ENCODE results near the gene HHLA2.

The HHLA2 gene

DNA sequence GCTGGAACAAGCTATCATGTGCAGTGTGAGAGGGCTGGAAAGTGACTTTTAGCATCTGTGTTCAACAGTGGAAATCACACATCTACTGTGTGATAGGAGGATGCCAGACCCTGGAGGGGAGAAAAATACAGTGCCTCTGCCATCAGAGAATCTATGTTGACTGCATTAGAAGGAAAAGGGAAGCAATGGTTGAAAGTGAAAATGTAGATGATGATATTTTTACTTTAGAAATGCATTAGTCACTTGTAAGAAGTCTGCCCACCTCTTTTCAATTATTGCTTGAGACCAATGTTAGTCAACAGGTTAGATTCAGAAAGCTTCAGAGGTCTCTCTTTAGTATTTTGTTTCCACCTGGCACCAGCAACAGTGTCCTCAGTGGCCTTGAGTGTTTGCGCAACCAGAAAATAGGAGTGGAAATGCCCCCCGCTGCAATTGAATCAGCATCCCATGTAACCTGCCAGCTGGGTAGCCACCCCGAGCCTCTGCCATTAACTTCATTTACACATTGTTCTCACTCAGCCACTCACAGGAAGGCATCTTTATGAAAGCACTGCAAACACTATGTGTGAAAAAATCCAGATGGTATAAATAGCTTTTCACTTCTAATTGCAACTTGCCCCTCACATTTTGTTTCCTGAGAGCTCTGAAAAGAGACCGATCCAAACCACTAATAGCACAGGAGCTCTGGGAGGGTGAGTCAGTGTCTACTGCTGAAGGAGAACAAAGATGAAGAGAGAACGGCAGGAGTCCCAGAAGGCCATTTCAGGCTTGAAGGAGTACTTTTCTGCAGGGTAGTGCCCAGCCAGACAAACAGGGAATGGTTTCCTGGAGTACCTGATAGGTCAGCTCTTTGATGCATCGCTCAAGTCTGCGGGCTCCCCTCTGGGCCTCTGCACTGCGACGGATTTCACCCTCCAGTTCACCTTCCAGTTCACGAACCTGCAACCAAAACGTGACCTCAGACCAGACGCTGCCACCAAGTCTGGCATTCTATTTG, 92.1 kb downstream of the HHLA2 start:
- no peak for DNase-seq (ENCODE audit: low read depth, low spot score)
- no peak overlapping the region for H3K4me3 ChIP-seq
- no peak for TF ChIP-seq POLR2AphosphoS5 (IDR thresholded peaks at IDR 0.05; ENCODE audit: borderline replicate concordance, low read depth, low read length)
- TF ChIP-seq FOXP2 (optimal IDR thresholded peaks at IDR 0.05; ENCODE audit: control extremely low read depth, extremely low read length, insufficient read depth): no peak
- no peak for TF ChIP-seq EZH2 (IDR thresholded peaks at IDR 0.05)
- H3K27ac ChIP-seq: no peak overlapping the region
- no peak overlapping the region for H3K9ac ChIP-seq (ENCODE audit: insufficient read length)
- H3K36me3 ChIP-seq (ENCODE audit: insufficient read depth, low read length): no peaks in the 10 kb centered on the region
- H3K9me3 ChIP-seq (ENCODE audit: low read depth, low read length): no peaks in the 10 kb centered on the region

DNA sequence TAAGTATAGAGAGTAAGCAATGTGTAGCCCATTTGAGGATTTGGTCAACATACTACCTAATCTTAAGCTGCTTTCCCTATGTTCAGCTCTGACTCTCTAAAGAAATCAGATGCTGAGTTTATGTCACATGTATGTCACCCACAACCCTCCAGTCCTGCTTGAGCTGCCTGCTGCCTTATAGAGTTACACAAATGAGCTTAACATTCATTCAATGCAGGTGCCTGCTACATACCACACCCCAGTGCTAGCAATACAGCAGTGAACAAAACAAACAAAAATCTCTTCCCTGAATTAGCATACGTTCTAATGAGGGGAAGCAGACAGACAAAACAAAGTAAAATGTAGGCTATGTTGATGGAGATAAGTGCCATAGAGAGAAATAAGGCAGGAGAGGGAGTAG, 93.0 kb downstream of the HHLA2 start:
- no peaks in the 10 kb centered on the region for H3K36me3 ChIP-seq (ENCODE audit: insufficient read depth, low read length)
- no peaks in the 10 kb centered on the region for H3K9me3 ChIP-seq (ENCODE audit: low read depth, low read length)
- H3K4me3 ChIP-seq: no peak overlapping the region
- no peak overlapping the region for H3K9ac ChIP-seq (ENCODE audit: insufficient read length)
- TF ChIP-seq POLR2AphosphoS5 (IDR thresholded peaks at IDR 0.05; ENCODE audit: borderline replicate concordance, low read depth, low read length) (no peak), EZH2 (IDR thresholded peaks at IDR 0.05) (no peak)
- H3K27ac ChIP-seq: no peak overlapping the region
- DNase-seq (ENCODE audit: low read depth, low spot score): no peak

DNA sequence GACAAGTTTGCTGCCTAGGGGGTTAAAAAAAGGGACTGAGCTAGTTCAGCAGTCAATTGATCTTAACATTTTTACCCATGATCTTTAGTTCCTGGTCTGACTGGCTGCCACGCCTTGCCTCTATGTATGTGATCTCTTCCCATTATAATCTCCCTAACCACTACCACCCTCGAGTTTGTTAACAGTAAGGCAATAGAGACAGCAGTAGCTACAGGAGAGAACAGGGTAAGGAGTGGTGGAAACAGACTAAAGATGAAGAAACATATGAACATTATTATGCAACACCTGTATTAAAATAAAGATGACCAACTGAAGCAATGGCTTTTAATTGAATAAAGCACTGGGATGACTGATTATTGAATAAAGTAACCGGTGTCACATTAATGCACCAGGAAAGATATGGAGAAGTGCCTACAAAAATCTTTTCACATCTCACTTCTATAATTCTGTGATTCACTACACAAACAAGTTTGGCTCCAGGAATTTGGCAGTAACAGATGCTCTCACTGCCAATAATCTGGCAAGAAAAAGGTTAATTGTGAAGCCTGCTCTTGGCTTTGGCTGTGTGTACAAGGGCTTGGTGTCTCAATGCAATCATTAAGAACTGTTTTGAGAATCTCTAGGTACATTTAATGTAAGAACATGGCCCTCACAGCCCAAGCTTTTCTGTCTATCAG, 95.7 kb downstream of the HHLA2 start:
- Histone ChIP-seq H3K4me3 (no peak overlapping the region), H3K27ac (no peak overlapping the region), H3K9me3 (ENCODE audit: low read depth, low read length) (no peaks in the 10 kb centered on the region), H3K36me3 (ENCODE audit: insufficient read depth, low read length) (no peaks in the 10 kb centered on the region), H3K9ac (ENCODE audit: insufficient read length) (no peak overlapping the region)
- TF ChIP-seq FOXP2 (optimal IDR thresholded peaks at IDR 0.05; ENCODE audit: control extremely low read depth, extremely low read length, insufficient read depth) (no peak), POLR2AphosphoS5 (IDR thresholded peaks at IDR 0.05; ENCODE audit: borderline replicate concordance, low read depth, low read length) (no peak), EZH2 (IDR thresholded peaks at IDR 0.05) (no peak)
- DNase-seq (ENCODE audit: low read depth, low spot score): no peak

DNA sequence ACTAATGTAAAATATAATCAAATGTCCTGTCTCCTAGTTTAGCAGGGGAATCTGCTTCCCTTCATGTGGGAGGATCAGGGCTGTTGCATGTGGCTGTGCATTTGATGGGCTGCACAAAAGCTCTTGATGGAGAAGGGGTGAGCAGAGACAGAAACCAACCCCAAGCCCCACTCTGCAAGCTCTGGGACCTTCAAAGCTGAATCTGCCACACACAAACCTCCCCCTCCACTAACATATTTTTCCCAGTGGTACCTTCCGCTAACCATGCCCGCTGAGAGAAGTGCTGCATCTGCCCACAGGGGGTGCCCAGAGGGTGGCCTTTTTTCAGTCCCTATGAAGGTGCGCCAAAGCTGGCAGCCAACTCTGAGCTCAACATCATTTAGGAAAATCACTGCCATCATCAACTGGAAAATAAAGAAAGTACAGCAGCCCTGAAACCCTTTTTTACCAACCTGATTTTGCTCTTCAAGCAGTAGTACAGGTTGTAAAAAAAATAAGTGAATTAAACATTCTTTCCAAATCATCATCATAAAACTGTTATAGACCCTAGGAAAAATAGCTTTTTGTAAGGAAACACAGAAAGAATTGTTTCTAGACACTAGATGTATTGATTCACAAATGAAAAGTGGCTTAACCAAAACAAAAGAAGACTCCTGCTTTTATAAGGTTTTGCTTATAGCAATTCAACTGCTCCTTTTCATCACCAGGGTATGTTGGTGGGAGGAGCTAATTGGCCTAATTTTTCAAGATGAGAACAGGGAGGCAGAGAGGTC, 97.0 kb downstream of the HHLA2 start:
- H3K36me3 ChIP-seq (ENCODE audit: insufficient read depth, low read length): no peaks in the 10 kb centered on the region
- H3K27ac ChIP-seq: no peak overlapping the region
- TF ChIP-seq EZH2 (IDR thresholded peaks at IDR 0.05): no peak
- no peak for TF ChIP-seq POLR2AphosphoS5 (IDR thresholded peaks at IDR 0.05; ENCODE audit: borderline replicate concordance, low read depth, low read length)
- no peak for TF ChIP-seq FOXP2 (optimal IDR thresholded peaks at IDR 0.05; ENCODE audit: control extremely low read depth, extremely low read length, insufficient read depth)
- H3K9me3 ChIP-seq (ENCODE audit: low read depth, low read length): no peaks in the 10 kb centered on the region
- no peak overlapping the region for H3K4me3 ChIP-seq
- DNase-seq (ENCODE audit: low read depth, low spot score): no peak
- H3K9ac ChIP-seq (ENCODE audit: insufficient read length): no peak overlapping the region

DNA sequence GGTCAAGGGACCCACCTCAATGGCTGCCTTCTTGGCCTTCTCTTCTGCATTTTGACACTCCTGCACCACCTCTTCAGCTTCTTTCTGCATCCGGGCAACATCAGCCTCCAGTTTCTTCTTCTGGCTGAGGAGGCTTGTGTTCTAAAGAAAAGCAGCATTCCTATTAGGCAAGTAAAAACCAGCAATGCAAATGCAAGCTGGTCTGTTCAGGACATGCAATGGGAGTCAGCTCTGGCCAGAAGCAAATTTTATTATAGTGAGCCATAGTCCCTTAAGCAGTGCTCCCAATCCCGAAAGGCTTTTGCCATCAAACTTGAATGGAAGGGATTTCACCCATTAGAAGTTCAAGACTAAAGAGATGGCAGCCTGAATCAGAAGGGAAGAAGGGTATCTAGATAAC, 97.7 kb downstream of the HHLA2 start:
- H3K9ac ChIP-seq (ENCODE audit: insufficient read length): no peak overlapping the region
- no peaks in the 10 kb centered on the region for H3K9me3 ChIP-seq (ENCODE audit: low read depth, low read length)
- no peaks in the 10 kb centered on the region for H3K36me3 ChIP-seq (ENCODE audit: insufficient read depth, low read length)
- TF ChIP-seq FOXP2 (optimal IDR thresholded peaks at IDR 0.05; ENCODE audit: control extremely low read depth, extremely low read length, insufficient read depth): no peak
- TF ChIP-seq POLR2AphosphoS5 (IDR thresholded peaks at IDR 0.05; ENCODE audit: borderline replicate concordance, low read depth, low read length): no peak
- no peak for TF ChIP-seq EZH2 (IDR thresholded peaks at IDR 0.05)
- no peak for DNase-seq (ENCODE audit: low read depth, low spot score)
- H3K4me3 ChIP-seq: no peak overlapping the region
- no peak overlapping the region for H3K27ac ChIP-seq

DNA sequence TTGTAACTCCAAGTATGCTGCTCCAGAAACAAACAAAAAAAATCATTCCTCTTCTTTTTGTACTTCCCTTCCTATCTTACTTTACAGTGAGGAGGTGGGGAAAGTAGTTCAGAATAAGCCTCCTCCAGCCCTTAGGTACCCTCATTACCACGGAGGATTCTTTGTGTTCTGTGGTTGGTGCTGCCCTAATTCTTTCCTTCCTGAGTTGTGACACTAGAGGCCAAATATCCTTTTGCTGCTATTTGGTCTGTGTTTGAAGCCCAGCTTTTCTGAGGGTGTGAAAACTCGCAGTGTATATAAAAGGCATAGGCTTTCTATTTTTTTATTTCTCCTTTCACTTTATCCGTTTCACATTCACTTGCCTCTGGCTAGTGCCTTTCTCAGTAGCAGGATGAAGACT, 98.2 kb downstream of the HHLA2 start:
- no peak overlapping the region for H3K4me3 ChIP-seq
- H3K9me3 ChIP-seq (ENCODE audit: low read depth, low read length): no peaks in the 10 kb centered on the region
- no peak for DNase-seq (ENCODE audit: low read depth, low spot score)
- H3K9ac ChIP-seq (ENCODE audit: insufficient read length): no peak overlapping the region
- no peaks in the 10 kb centered on the region for H3K36me3 ChIP-seq (ENCODE audit: insufficient read depth, low read length)
- TF ChIP-seq FOXP2 (optimal IDR thresholded peaks at IDR 0.05; ENCODE audit: control extremely low read depth, extremely low read length, insufficient read depth): no peak
- TF ChIP-seq EZH2 (IDR thresholded peaks at IDR 0.05): no peak
- TF ChIP-seq POLR2AphosphoS5 (IDR thresholded peaks at IDR 0.05; ENCODE audit: borderline replicate concordance, low read depth, low read length): no peak
- H3K27ac ChIP-seq: no peak overlapping the region

DNA sequence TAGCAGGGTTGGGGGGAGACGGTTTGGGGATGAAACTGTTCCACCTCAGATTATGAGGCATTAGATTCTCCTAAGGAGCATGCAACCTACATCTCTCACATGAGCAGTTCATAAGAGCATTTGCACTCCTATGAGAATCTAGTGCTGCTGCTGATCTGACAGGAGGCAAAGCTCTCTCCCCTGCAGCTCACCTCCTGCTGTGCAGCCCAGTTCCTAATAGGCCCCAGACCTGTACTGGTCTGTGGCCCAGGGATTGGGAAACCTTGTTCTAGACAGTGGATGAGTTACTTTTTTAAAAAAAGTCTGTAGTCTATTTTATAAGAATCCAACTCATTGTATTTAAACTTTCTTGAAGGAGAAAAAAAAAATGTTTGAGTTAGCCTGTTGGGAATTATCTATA, 100.0 kb downstream of the HHLA2 start:
- no peak for DNase-seq (ENCODE audit: low read depth, low spot score)
- no peak for TF ChIP-seq EZH2 (IDR thresholded peaks at IDR 0.05)
- TF ChIP-seq POLR2AphosphoS5 (IDR thresholded peaks at IDR 0.05; ENCODE audit: borderline replicate concordance, low read depth, low read length): no peak
- no peak for TF ChIP-seq FOXP2 (optimal IDR thresholded peaks at IDR 0.05; ENCODE audit: control extremely low read depth, extremely low read length, insufficient read depth)
- no peaks in the 10 kb centered on the region for H3K9me3 ChIP-seq (ENCODE audit: low read depth, low read length)
- no peak overlapping the region for H3K27ac ChIP-seq
- no peaks in the 10 kb centered on the region for H3K36me3 ChIP-seq (ENCODE audit: insufficient read depth, low read length)
- H3K4me3 ChIP-seq: no peak overlapping the region
- H3K9ac ChIP-seq (ENCODE audit: insufficient read length): no peak overlapping the region

DNA sequence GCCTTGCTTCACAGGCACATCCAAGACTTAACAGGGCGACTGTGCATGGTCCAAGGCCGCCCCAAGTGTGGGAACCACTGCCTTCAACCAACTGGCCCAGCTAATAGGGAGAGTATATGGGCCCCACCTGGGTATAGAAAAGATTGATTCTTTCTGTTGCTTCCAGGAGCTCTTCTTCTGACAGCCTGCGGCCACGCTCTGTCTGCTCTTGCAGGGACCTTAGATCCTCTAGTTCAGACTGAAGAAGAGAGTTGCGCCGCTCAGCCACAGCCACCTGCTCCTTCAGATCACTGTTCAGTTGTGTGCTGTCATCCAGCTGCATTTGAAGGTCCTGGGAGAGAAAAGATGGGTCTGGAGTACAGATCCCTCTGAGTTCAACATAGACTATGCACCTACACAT, 102.2 kb downstream of the HHLA2 start:
- H3K27ac ChIP-seq: no peak overlapping the region
- no peak overlapping the region for H3K4me3 ChIP-seq

More for the DNA sequence above, 102.2 kb downstream of the HHLA2 start:
- TF ChIP-seq EZH2 (IDR thresholded peaks at IDR 0.05): no peak
- TF ChIP-seq POLR2AphosphoS5 (IDR thresholded peaks at IDR 0.05; ENCODE audit: borderline replicate concordance, low read depth, low read length): no peak
- no peak for TF ChIP-seq FOXP2 (optimal IDR thresholded peaks at IDR 0.05; ENCODE audit: control extremely low read depth, extremely low read length, insufficient read depth)
- no peaks in the 10 kb centered on the region for H3K36me3 ChIP-seq (ENCODE audit: insufficient read depth, low read length)
- H3K9ac ChIP-seq (ENCODE audit: insufficient read length): no peak overlapping the region
- DNase-seq (ENCODE audit: low read depth, low spot score): no peak
- no peaks in the 10 kb centered on the region for H3K9me3 ChIP-seq (ENCODE audit: low read depth, low read length)

All from SK-N-MC (cell line).